SK-N-SH (cell line): ENCODE measurements around the gene NEU2.

ENCODE experiments used
- CTCF ChIP-seq: fragments of 200-600 bp; sonication (generic); IDR thresholded peaks from 2 replicates; pipeline ENCODE4 v1.6.1; 2017; ENCODE audit warnings: antibody characterized with exemption, mild to moderate bottlenecking, moderate library complexity
- EP300 ChIP-seq, 2 experiments: IDR thresholded peaks; 2 replicates each; pipeline versions ENCODE4 v1.4.0 to v1.6.1; 2012; ENCODE audit warnings: borderline replicate concordance in 1 of 2, low read depth in 1 of 2, low read length in 1 of 2
- FOXJ3 ChIP-seq: sonication (generic); formaldehyde crosslinking; IDR thresholded peaks from 2 replicates; pipeline ENCODE4 v1.5.1; 2020; ENCODE audit warnings: mild to moderate bottlenecking, missing genetic modification reagents
- JUND ChIP-seq: IDR thresholded peaks from 2 replicates; pipeline ENCODE4 v1.4.0; 2012
- POLR2AphosphoS5 ChIP-seq: IDR thresholded peaks from 2 replicates; pipeline ENCODE4 v1.6.1; 2012; ENCODE audit warnings: low read depth, low read length
- RAD21 ChIP-seq: IDR thresholded peaks from 2 replicates; pipeline ENCODE4 v1.6.1; 2012; ENCODE audit warnings: mild to moderate bottlenecking, low read length
- SIN3A ChIP-seq: IDR thresholded peaks from 2 replicates; pipeline ENCODE4 v1.6.1; 2012; ENCODE audit warnings: low read depth, mild to moderate bottlenecking, low read length, moderate library complexity, borderline replicate concordance
- TAF1 ChIP-seq: IDR thresholded peaks from 2 replicates; pipeline ENCODE4 v1.6.1; 2012; ENCODE audit warnings: low read depth, mild to moderate bottlenecking, low read length, moderate library complexity, borderline replicate concordance
- USF2 ChIP-seq: fragments of 150-350 bp; IDR thresholded peaks from 2 replicates; pipeline ENCODE4 v1.6.1; 2017; ENCODE audit warnings: antibody characterized with exemption, low read length, low read depth, borderline replicate concordance

GRCh38 chr2:233034091-233034882 is 1.8 kb downstream of the NEU2 start:
- TF ChIP-seq CTCF, result no peak
- no peak for TF ChIP-seq SIN3A
- TF ChIP-seq USF2, result no peak
- TF ChIP-seq EP300 (IDR thresholded peaks at IDR 0.05; ENCODE audit: borderline replicate concordance in 1 of 2, low read depth in 1 of 2, low read length in 1 of 2), result no peak
- no peak for TF ChIP-seq JUND
- no peak for TF ChIP-seq FOXJ3 (CRISPR knock-in tag)
- no peak for TF ChIP-seq RAD21
- TF ChIP-seq POLR2AphosphoS5, result no peak
- TF ChIP-seq TAF1, result no peak
